AG04450 (cell line): ENCODE data around the gene FATE1. TPM values are rescaled to one million over a fixed set of nuclear protein-coding genes. Genes with fewer than 3 reads are reported as not detected.

Experiments used
- CTCF ChIA-PET: fragments of 300-600, 350-600 bp; formaldehyde crosslinking; extraction: SDS; loops from one replicate; lab custom pipeline; 2022; ENCODE audit warnings: antibody characterized with exemption, inconsistent platforms; lab: Charles Lee
- POLR2A ChIA-PET: fragments of 350-600 bp; formaldehyde crosslinking; extraction: SDS; loops from one replicate; lab custom pipeline; 2021; ENCODE audit warnings: antibody characterized with exemption, inconsistent platforms; lab: Yijun Ruan, JAX
- DNase-seq: peaks from one replicate; pipeline ENCODE4 v3.0.0-alpha.2; 2011; ENCODE audit warnings: low read depth, low spot score
- H3K27ac ChIP-seq: one replicate; pipeline ENCODE4 v1.5.1; 2012; ENCODE audit warnings: low read depth, low read length, control low read depth
- H3K27me3 ChIP-seq: one replicate; pipeline ENCODE4 v1.6.0; 2012; ENCODE audit warnings: low read length; ENCODE audit not compliant: control insufficient read depth, insufficient read depth
- H3K4me3 ChIP-seq: 2 replicates; pipeline ENCODE4 v1.5.1; 2011; ENCODE audit warnings: mild to moderate bottlenecking, low read depth, low read length, control low read depth
- H3K9me3 ChIP-seq: 2 replicates; pipeline ENCODE4 v1.5.1; 2012; ENCODE audit warnings: low read length; ENCODE audit not compliant: control insufficient read depth, insufficient read depth
- CTCF ChIP-seq: IDR thresholded peaks from 2 replicates; pipeline ENCODE4 v1.5.1; 2011; ENCODE audit warnings: low read depth, low read length, control low read depth, inconsistent platforms
- polyA plus RNA-seq: library from polyadenylated mRNA; depleted of rRNA; stranded (reverse); fragments of >200 nt; gene quantifications from 2 replicates; pipeline ENCODE4 v1.2.3, GENCODE V29; 2011

The FATE1 gene
- polyA plus RNA-seq, 1 experiment, result not detected

GRCh38 chrX:151703487-151703886, 12.3 kb upstream of the FATE1 start:
- ChIA-PET CTCF (no interaction called here), POLR2A (no interaction called here)
- no peak for TF ChIP-seq CTCF
- DNase-seq, result no peak
- H3K9me3 ChIP-seq, result no peaks in the 10 kb centered on the region
- H3K4me3 ChIP-seq, result no peak overlapping the region
- H3K27ac ChIP-seq, result no peak overlapping the region
- no peaks in the 10 kb centered on the region for H3K27me3 ChIP-seq

GRCh38 chrX:151704041-151704663, 11.7 kb upstream of the FATE1 start:
- H3K27ac ChIP-seq, result no peak overlapping the region
- no peaks in the 10 kb centered on the region for H3K9me3 ChIP-seq
- no peak overlapping the region for H3K4me3 ChIP-seq
- POLR2A ChIA-PET, result no interaction called here
- DNase-seq, result no peak
- CTCF ChIA-PET, result no interaction called here
- TF ChIP-seq CTCF, result no peak
- no peaks in the 10 kb centered on the region for H3K27me3 ChIP-seq

- DNase-seq, result no peak
- no peak for TF ChIP-seq CTCF
- Histone ChIP-seq H3K9me3 (no peaks in the 10 kb centered on the region), H3K4me3 (no peak overlapping the region), H3K27me3 (no peaks in the 10 kb centered on the region), H3K27ac (no peak overlapping the region)
- ChIA-PET POLR2A (no interaction called here), CTCF (no interaction called here)
Observed at GRCh38 chrX:151708821-151709220, 7.0 kb upstream of the FATE1 start.

- DNase-seq, result no peak
- Histone ChIP-seq H3K27me3 (no peaks in the 10 kb centered on the region), H3K9me3 (no peaks in the 10 kb centered on the region), H3K27ac (no peak overlapping the region), H3K4me3 (no peak overlapping the region)
- ChIA-PET POLR2A (no interaction called here), CTCF (no interaction called here)
- no peak for TF ChIP-seq CTCF
Observed at GRCh38 chrX:151710457-151710856, 5.4 kb upstream of the FATE1 start.

- DNase-seq, result no peak
- TF ChIP-seq CTCF, result no peak
- no peaks in the 10 kb centered on the region for H3K27me3 ChIP-seq
- H3K27ac ChIP-seq, result no peak overlapping the region
- CTCF ChIA-PET, result no interaction called here
- no peak overlapping the region for H3K4me3 ChIP-seq
- POLR2A ChIA-PET, result no interaction called here
- H3K9me3 ChIP-seq, result no peaks in the 10 kb centered on the region
Observed at GRCh38 chrX:151711154-151711553, 4.7 kb upstream of the FATE1 start.
